Panc1 (cell line): Measurements from ENCODE around the gene IPP. TPM values are rescaled to one million over a fixed set of nuclear protein-coding genes. Genes with fewer than 3 reads are reported as not detected.
"Not testable (repeated sequence)": the region's sequence is repeated elsewhere in the genome, so short reads cannot be mapped to it uniquely, and the experiment has no call there.

Experiments
- ATAC-seq: fragments of 200-7000 bp; cut with Tn5 transposase; 2 replicates; pipeline ENCODE4 v1.9.1; 2020; ENCODE audit warnings: mild to moderate bottlenecking, moderate library complexity
- BruUV-seq: library from RNA; stranded (reverse); fragments of 400-500 nt; replicated peaks from 2 replicates; lab custom pipeline; 2021; lab: Mats Ljungman, UMichigan
- CTCF ChIA-PET: fragments of 300-600 bp; sonication (Branson Sonifier 250); formaldehyde crosslinking; loops from one replicate; lab custom pipeline; 2022; ENCODE audit warnings: antibody characterized with exemption; lab: Charles Lee
- POLR2A ChIA-PET: fragments of 300-600 bp; sonication (Branson Sonifier 250); formaldehyde crosslinking; loops from one replicate; lab custom pipeline; 2022; ENCODE audit warnings: antibody characterized with exemption; lab: Charles Lee
- DNase-seq: peaks from one replicate; pipeline ENCODE4 v3.0.0-alpha.2; 2010; ENCODE audit warnings: low read depth, low spot score
- H3K27ac ChIP-seq: 2 replicates; pipeline ENCODE4 v1.5.1; 2011; ENCODE audit warnings: mild to moderate bottlenecking, low read length, inconsistent platforms
- H3K27me3 ChIP-seq: fragments of 200-500 bp; sonication (Bioruptor generic); 2 replicates; pipeline ENCODE4 v1.6.0; 2014; ENCODE audit warnings: low read length, inconsistent platforms; ENCODE audit not compliant: control insufficient read depth, insufficient read depth
- H3K36me3 ChIP-seq: fragments of 200-500 bp; sonication (Bioruptor generic); 2 replicates; pipeline ENCODE4 v1.5.1; 2014; ENCODE audit warnings: inconsistent platforms, mild to moderate bottlenecking, low read length, moderate library complexity; ENCODE audit not compliant: control insufficient read depth, insufficient read depth
- H3K4me1 ChIP-seq: 2 replicates; pipeline ENCODE4 v1.5.1; 2011; ENCODE audit warnings: inconsistent platforms, mild to moderate bottlenecking, low read length, moderate library complexity; ENCODE audit not compliant: control insufficient read depth, insufficient read depth
- H3K4me3 ChIP-seq, 2 experiments: 2 replicates each; pipeline ENCODE4 v1.5.1; 2011 to 2012; ENCODE audit warnings: low read depth in 2 of 2, low read length in 2 of 2, mild to moderate bottlenecking in 2 of 2, inconsistent platforms in 1 of 2, moderate library complexity in 1 of 2
- H3K9me3 ChIP-seq: fragments of 200-500 bp; sonication (Bioruptor generic); 2 replicates; pipeline ENCODE4 v1.5.1; 2014; ENCODE audit warnings: low read depth, mild to moderate bottlenecking, inconsistent platforms, low read length, moderate library complexity; ENCODE audit not compliant: control insufficient read depth, insufficient read depth
- POLR2AphosphoS5 ChIP-seq: IDR thresholded peaks from 2 replicates; pipeline ENCODE4 v1.6.1; 2012; ENCODE audit warnings: mild to moderate bottlenecking, low read depth, low read length, moderate library complexity
- SIN3A ChIP-seq: IDR thresholded peaks from 2 replicates; pipeline ENCODE4 v1.6.1; 2012; ENCODE audit warnings: low read depth, mild to moderate bottlenecking, low read length, moderate library complexity, borderline replicate concordance; ENCODE audit not compliant: insufficient read depth
- TCF7L2 ChIP-seq: IDR thresholded peaks from 2 replicates; pipeline ENCODE4 v1.6.1; 2011; ENCODE audit warnings: mild to moderate bottlenecking, low read depth, low read length, inconsistent platforms
- in situ Hi-C: cut with HindIII; loops from 2 replicates; pipeline ENCODE4 v1.10.0; 2016; ENCODE audit warnings: low sequenced_read_pairs, low pct_unique_long_range_greater_than_20kb
- intact Hi-C: fragments of 100-400 bp; cut with micrococcal nuclease; formaldehyde crosslinking; loops from one replicate; pipeline ENCODE4 v1.10.0; 2022; ENCODE audit not compliant: unreplicated experiment
- total RNA-seq: library from RNA; stranded (reverse); gene quantifications from one replicate; pipeline ENCODE4 v1.2.1, GENCODE V29; 2021; ENCODE audit not compliant: unreplicated experiment
- TF ChIP-seq, protein P1 (sequence below), 2 experiments: IDR thresholded peaks; 2 replicates each; pipeline ENCODE4 v1.6.1; 2011 to 2012; ENCODE audit warnings: low read depth in 2 of 2, control low read depth in 1 of 2, low read length in 1 of 2, mild to moderate bottlenecking in 1 of 2, moderate library complexity in 1 of 2; ENCODE audit not compliant: insufficient read depth in 1 of 2
- TF ChIP-seq, protein P2 (sequence below): fragments of 450-650 bp; IDR thresholded peaks from 2 replicates; pipeline ENCODE4 v1.5.1; 2017; ENCODE audit warnings: mild to moderate bottlenecking

The IPP gene
- total RNA-seq, 1 experiment from 2014 or later: 28.8 TPM

GRCh38 chr1:45678489-45678888 lies 72.0 kb downstream of the IPP start:
- intact Hi-C loops: no loop called here
- TF ChIP-seq, protein P1, sequence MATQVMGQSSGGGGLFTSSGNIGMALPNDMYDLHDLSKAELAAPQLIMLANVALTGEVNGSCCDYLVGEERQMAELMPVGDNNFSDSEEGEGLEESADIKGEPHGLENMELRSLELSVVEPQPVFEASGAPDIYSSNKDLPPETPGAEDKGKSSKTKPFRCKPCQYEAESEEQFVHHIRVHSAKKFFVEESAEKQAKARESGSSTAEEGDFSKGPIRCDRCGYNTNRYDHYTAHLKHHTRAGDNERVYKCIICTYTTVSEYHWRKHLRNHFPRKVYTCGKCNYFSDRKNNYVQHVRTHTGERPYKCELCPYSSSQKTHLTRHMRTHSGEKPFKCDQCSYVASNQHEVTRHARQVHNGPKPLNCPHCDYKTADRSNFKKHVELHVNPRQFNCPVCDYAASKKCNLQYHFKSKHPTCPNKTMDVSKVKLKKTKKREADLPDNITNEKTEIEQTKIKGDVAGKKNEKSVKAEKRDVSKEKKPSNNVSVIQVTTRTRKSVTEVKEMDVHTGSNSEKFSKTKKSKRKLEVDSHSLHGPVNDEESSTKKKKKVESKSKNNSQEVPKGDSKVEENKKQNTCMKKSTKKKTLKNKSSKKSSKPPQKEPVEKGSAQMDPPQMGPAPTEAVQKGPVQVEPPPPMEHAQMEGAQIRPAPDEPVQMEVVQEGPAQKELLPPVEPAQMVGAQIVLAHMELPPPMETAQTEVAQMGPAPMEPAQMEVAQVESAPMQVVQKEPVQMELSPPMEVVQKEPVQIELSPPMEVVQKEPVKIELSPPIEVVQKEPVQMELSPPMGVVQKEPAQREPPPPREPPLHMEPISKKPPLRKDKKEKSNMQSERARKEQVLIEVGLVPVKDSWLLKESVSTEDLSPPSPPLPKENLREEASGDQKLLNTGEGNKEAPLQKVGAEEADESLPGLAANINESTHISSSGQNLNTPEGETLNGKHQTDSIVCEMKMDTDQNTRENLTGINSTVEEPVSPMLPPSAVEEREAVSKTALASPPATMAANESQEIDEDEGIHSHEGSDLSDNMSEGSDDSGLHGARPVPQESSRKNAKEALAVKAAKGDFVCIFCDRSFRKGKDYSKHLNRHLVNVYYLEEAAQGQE (IDR thresholded peaks at IDR 0.05; ENCODE audit: insufficient read depth in 1 of 2, low read depth in 2 of 2, low read length in 1 of 2): no peak
- TF ChIP-seq SIN3A (no peak), POLR2AphosphoS5 (no peak), TCF7L2 (no peak)
- TF ChIP-seq, protein P2, sequence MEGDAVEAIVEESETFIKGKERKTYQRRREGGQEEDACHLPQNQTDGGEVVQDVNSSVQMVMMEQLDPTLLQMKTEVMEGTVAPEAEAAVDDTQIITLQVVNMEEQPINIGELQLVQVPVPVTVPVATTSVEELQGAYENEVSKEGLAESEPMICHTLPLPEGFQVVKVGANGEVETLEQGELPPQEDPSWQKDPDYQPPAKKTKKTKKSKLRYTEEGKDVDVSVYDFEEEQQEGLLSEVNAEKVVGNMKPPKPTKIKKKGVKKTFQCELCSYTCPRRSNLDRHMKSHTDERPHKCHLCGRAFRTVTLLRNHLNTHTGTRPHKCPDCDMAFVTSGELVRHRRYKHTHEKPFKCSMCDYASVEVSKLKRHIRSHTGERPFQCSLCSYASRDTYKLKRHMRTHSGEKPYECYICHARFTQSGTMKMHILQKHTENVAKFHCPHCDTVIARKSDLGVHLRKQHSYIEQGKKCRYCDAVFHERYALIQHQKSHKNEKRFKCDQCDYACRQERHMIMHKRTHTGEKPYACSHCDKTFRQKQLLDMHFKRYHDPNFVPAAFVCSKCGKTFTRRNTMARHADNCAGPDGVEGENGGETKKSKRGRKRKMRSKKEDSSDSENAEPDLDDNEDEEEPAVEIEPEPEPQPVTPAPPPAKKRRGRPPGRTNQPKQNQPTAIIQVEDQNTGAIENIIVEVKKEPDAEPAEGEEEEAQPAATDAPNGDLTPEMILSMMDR: no peak
- BruUV-seq: no TSS peak
- ChIA-PET CTCF (no interaction called here), POLR2A (no interaction called here)
- Histone ChIP-seq H3K27ac (no peak overlapping the region), H3K36me3 (no peaks in the 10 kb centered on the region), H3K27me3 (no peaks in the 10 kb centered on the region), H3K9me3 (no peaks in the 10 kb centered on the region), H3K4me1 (peaks cover 58% of the 10 kb centered on the region), H3K4me3 (no peak overlapping the region)
- ATAC-seq (no peak), DNase-seq (no peak)
- in situ Hi-C loops: loop anchor here (25.0 kb wide), 1 partner anchor 184 kb away; no protein-coding TSS in a partner anchor

- intact Hi-C loops: no loop called here
- TF ChIP-seq TCF7L2: no peak
- TF ChIP-seq, protein P1 (IDR thresholded peaks at IDR 0.05; ENCODE audit: insufficient read depth in 1 of 2, low read depth in 2 of 2, low read length in 1 of 2): no peak
- TF ChIP-seq SIN3A: no peak
- TF ChIP-seq, protein P2: no peak
- peak overlapping the region; percentile 30; the same call in 1 of the 2 replicates for H3K27ac ChIP-seq
- H3K4me3 ChIP-seq: no peak overlapping the region
- no peaks in the 10 kb centered on the region for H3K36me3 ChIP-seq
- ATAC-seq (no peak), DNase-seq (no peak)
- ChIA-PET POLR2A (no interaction called here), CTCF (no interaction called here)
- no TSS peak for BruUV-seq
- no peaks in the 10 kb centered on the region for H3K27me3 ChIP-seq
- H3K9me3 ChIP-seq: no peaks in the 10 kb centered on the region
- in situ Hi-C loops: loop anchor here (25.0 kb wide), 1 partner anchor 185 kb away; no protein-coding TSS in a partner anchor
- peaks cover 52% of the 10 kb centered on the region for H3K4me1 ChIP-seq
These were observed 72.7 kb downstream of the IPP start for GRCh38 chr1:45677751-45678245.

GRCh38 chr1:45676553-45676952 lies 73.9 kb downstream of the IPP start:
- H3K27me3 ChIP-seq, BruUV-seq, CTCF ChIA-PET, H3K4me3 ChIP-seq, H3K36me3 ChIP-seq, DNase-seq, intact Hi-C loops, H3K27ac ChIP-seq, H3K9me3 ChIP-seq, ATAC-seq: not testable (repeated sequence)
- H3K4me1 ChIP-seq: peaks cover 40% of the 10 kb centered on the region
- POLR2A ChIA-PET: interaction anchor here (0.7 kb wide), 1 partner anchor 10 kb away, joined by 12 read pairs; the partner anchor contains the start of gene GPBP1L1
- in situ Hi-C loops: loop anchor here (25.0 kb wide), 1 partner anchor 186 kb away; no protein-coding TSS in a partner anchor
